AG10803 (cell line): ENCODE data around the gene KLF13.

Experiments used
- DNase-seq: peaks from one replicate; pipeline ENCODE4 v3.0.0; 2010; ENCODE audit warnings: low read depth
- H3K4me3 ChIP-seq: 2 replicates; pipeline ENCODE4 v1.5.1; 2011; ENCODE audit warnings: mild to moderate bottlenecking, low read length, control low read depth
- TF ChIP-seq, protein P1 (sequence below): conservative IDR thresholded peaks from 2 replicates; pipeline ENCODE4 v1.5.1; 2011; ENCODE audit warnings: mild to moderate bottlenecking, low read length, control low read depth, inconsistent platforms

Gene KLF13

DNA sequence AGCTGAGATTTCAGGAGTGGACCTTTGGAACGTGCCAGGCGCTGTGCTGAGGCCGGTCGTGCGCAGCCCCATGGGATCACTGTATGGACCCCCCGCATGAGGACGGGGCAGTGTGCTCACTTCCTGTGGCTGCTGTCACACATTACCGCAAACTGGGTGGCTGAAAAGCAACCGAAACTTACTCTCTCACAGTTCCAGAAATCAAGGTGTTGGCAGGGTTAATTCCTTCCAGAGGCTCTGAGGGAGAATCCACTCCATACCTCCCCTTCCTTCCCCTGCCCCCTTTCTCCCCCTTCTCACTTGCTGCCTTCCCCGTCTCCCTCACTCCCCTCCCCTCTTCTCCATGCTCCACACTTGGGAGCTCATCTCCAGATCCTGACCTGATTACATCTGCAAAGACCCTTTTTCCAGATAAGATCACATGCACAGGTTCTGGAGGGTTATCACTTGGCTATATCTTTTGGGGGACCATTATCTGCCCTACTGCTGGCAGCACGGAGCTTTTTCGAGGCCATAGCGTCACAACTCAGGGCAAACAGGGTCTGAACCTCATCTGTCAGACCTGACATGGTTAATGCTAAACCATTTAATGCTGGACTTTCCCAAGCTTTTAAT, 41.2 kb downstream of the KLF13 start:
- no peak overlapping the region for H3K4me3 ChIP-seq
- TF ChIP-seq, protein P1, sequence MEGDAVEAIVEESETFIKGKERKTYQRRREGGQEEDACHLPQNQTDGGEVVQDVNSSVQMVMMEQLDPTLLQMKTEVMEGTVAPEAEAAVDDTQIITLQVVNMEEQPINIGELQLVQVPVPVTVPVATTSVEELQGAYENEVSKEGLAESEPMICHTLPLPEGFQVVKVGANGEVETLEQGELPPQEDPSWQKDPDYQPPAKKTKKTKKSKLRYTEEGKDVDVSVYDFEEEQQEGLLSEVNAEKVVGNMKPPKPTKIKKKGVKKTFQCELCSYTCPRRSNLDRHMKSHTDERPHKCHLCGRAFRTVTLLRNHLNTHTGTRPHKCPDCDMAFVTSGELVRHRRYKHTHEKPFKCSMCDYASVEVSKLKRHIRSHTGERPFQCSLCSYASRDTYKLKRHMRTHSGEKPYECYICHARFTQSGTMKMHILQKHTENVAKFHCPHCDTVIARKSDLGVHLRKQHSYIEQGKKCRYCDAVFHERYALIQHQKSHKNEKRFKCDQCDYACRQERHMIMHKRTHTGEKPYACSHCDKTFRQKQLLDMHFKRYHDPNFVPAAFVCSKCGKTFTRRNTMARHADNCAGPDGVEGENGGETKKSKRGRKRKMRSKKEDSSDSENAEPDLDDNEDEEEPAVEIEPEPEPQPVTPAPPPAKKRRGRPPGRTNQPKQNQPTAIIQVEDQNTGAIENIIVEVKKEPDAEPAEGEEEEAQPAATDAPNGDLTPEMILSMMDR, result no peak
- DNase-seq, result no peak

DNA sequence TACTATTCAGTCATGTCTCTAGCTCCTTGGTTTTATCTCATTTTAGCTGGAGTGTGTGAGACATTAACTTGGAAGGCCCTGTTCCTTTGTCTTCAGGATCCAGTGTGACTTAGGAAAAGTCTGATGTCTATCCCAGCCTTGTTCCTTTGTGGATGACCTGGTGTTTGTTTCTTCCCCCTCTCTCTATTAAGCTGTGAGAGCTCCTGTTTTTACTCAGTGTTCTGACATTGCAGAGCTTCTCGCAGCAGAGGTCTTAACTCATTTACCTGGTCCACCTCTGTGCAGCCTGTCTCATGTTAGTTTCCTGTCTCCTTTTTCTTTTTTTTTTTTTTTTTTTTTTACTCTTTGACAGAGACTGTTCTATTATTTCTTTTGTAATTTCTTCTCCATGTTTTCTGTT, 43.1 kb downstream of the KLF13 start:
- H3K4me3 ChIP-seq, result no peak overlapping the region
- TF ChIP-seq, protein P1, result no peak
- no peak for DNase-seq

DNA sequence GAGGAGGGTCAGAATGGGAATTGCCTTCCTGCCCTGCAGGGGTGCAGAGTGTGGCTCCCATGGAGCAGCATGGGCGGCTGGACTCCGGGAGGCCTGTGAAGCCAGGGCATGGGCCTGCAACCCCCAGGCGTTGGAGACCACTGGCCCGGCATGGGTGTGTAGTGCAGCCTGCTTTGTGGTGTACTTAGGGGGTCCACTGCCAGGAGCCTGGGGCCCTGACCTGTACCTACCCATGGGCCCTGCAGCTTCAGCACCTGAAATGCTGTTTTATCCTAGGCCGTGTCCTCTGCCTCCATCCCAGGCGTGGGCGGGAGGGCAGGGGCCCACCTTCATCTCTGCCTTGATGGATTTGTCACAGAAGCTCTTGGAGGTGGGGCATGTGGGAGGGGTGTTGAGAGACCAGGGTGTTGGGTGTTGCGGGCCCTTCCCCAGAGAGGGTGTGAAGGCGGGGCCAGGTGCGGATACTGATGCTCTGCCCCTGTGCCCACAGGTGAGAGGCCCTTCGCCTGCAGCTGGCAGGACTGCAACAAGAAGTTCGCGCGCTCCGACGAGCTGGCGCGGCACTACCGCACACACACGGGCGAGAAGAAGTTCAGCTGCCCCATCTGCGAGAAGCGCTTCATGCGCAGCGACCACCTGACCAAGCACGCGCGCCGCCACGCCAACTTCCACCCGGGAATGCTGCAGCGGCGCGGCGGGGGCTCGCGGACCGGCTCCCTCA, 45.0 kb downstream of the KLF13 start:
- DNase-seq, result no peak
- no peak overlapping the region for H3K4me3 ChIP-seq
- TF ChIP-seq, protein P1, result no peak

DNA sequence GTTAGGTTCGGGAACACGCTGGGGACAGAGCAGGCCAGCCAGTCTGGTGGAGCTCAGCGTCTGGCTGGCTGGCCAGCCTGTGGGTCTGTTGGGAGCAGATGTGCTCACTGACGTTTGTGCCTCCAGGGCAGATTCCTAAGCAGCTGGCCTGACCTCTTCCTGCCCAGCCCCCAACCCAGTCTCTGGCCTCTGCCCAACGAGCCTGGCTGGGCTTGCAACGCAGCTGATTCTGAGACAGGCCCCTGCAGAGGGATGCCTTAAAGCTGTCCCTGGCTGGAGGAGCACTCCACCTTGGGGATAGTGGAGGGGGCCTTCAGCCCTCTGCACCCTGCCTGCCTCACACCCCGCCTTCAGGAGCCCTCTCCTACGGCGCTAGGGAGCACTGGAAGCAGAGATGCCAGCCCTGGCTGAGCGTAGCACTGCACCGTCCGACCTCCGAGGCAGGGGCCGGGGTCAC, 46.0 kb downstream of the KLF13 start:
- no peak overlapping the region for H3K4me3 ChIP-seq
- TF ChIP-seq, protein P1, result no peak
- DNase-seq, result peak; percentile 89

DNA sequence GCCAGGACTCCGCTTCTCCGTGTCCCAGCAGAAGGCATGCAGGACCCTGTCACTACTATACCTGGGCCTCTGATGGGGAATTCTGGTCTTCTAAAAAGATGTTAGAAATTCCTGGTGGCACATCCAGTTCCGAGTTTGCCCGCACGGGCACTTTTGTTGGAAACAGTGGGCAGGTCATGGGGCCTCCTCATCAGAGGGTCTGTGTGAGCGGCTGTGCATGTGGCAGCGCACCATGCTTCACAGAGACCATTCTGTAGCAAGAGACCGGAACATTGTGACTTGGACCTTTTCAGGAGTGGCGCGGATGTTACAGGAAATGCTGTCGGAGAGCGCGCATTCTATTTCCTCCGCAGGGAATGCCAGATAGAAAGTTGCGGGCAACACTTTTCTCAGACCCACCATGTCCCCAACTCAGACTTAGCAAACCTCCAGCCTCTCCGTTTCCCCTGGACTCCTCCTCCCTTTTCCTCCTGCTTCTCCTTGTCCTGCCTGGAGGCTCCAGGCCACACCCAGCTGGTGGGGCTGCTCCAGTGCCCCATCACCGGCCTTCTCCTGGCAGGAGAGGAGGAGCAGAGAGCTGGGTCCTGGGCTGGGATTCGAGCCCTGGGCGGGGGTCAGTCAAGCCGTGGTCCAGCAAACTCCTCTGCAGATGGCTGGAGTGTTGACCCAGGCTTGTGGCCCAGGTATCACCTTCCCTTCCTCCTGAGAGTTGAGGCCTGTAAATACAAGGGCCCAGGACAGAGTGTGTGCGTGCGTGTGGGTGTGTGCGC, 46.6 kb downstream of the KLF13 start:
- no peak overlapping the region for H3K4me3 ChIP-seq
- DNase-seq, result no peak
- TF ChIP-seq, protein P1, result no peak

DNA sequence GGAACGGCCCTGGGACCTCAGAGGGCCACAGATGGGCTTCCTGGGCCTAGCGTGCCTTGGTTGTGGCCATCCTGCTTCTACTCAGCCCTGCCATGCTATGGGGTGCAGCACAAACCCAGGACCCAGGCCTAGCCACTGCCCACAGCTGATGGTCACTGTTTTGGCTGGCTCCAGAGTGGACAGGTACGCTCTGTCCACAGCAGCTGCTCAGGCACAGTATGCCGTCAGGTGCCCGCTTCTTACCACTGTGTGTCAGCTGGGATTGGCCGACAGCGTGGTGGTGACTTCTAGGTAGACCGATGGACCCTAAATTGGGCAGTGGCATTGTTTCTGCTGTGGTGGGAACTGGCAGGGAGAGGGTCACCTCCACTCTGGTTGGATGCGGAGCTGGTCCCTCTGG, 47.3 kb downstream of the KLF13 start:
- no peak for DNase-seq
- TF ChIP-seq, protein P1, result no peak
- H3K4me3 ChIP-seq, result no peak overlapping the region
